ENCODE data around the gene OR8S1.
"Not testable (repeated sequence)": the region's sequence is repeated elsewhere in the genome, so short reads cannot be mapped to it uniquely, and the experiment has no call there.

OR8S1 gene

DNA sequence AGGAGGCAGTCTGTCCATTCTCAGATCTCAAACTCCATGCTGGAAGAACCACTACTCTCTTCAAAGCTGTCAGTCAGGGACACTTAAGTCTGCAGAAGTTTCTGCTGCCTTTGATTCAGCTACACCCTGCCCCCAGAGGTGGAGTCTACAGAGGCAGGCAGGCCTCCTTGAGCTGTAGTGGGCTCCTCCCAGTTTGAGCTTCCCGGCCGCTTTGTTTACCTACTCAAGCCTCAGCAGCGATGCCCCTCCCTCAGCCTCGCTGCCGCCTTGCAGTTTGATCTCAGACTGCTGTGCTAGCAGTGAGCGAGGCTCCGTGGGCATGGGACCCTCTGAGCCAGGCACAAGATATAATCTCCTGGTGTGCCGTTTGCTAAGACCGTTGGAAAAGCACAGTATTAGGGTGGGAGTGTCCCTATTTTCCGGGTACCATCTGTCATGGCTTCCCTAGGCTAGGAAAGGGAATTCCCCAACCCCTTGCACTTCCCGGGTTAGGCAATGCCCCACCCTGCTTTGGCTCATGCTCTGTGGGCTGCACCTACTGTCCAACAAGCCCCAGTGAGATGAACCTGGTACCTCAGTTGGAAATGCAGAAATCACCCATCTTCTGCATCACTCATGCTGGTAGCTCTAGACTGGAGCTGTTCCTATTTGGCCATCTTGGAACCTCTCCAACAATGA lies 28.4 kb downstream of the OR8S1 start:
- DNase-seq (ENCODE audit: low read depth in 2 of 2, low spot score in 1 of 2) = not testable (repeated sequence)

DNA sequence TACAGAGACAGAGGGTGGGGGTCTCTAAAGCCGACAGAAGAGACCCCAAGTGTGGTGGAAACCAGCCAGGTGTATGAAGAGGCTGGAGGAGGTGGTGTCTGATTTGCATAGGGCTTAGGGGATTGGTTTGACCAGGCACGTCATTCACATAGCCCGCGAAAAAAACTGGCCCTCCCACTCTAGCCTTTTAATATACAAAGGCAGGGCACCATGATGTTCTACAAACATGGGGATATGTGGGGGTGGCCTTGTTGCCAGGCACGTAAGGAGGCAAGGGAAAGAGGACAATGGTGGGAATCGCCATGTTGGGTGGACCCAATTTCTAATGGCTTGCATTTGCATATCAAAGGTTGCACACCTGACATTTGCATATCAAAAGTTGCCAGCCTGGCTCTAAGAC lies 31.2 kb downstream of the OR8S1 start:
- DNase-seq (ENCODE audit: low read depth in 2 of 2, low spot score in 1 of 2) = no peak

DNA sequence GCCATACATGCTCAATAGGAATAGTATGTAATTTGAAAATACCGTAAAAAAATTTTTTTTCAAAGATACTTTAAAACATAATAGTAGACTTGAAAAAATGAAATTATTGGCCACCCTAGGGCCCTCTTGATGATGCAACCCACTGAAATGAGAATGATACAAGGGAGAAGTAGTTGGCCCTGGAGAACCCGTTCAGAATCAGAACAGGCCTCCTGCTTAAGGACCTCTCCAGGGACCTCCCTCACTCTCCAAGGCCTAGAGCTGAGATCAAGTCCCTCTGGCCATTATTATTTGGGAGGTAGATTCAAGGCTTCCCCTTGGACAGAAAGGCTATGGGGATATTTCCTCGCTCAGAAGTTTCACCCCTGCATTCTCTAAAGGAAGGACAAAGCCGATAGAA lies 32.5 kb downstream of the OR8S1 start:
- DNase-seq (ENCODE audit: low read depth in 2 of 2, low spot score in 1 of 2) = no peak

DNA sequence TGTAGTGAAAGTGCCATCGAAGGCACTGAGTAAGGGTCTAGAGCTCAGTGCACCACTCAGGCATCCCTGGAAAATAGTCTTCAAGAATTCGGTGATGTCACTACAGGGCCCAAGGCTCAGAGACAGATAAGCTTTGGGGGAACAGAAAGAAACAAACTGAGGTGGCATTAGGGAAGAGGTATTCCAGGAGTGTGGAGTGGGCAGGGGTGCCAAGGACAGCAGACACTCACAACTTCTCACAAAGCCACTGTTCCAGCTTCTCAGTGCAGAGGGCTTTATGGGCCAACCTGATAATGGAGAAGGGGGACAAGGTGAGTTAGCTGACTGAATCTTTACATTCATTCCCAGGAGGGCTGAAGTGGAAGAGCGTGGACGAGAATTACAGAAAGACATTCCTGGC lies 42.3 kb downstream of the OR8S1 start:
- no peak for DNase-seq (ENCODE audit: low read depth in 2 of 2, low spot score in 1 of 2)

DNA sequence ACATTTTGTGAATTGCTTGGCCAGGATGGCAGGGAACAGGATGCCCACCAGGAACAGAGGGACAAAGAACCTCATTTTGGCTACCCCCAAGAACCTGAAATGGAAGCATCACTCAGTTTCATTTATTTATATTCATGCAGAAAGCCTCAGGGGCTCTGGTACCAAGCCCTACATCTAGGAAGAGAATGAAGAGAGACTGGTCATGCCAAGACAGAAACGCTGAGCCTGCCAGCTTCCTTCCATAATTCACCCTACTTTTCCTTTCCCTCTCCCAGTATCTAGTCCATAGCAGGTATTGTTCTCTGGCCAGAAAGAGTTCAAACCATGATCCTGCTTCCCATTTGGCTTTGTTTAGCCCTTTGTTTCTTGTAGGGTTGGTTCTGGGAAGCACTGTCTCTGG lies 44.5 kb downstream of the OR8S1 start, which contains the start of gene LALBA:
LALBA (minus strand) TSS at position 101 of the 400 bp plus-strand sequence; CDS start at position 75, 26 bp downstream.
- no peak for DNase-seq (ENCODE audit: low read depth in 2 of 2, low spot score in 1 of 2)

DNA sequence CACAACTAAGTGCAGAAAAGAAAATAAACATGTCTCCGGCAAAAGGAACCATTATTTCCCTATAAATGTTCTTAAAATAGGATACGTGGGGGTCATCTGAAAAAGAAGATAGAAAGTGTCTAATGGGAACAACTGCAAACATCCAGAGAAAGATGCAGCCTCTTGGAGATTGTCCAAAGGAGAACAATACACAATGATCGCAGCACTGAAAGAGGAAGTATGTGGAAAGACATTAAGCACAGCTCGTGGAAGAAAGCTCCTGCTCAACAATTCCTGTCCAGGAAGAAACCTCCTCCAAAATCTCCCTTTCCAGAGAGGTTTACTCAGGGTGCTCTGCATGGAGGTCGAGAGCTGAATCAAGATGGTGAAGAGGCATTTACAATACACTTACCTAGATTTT lies 46.9 kb downstream of the OR8S1 start:
- DNase-seq (ENCODE audit: low read depth in 2 of 2, low spot score in 1 of 2) = no peak

All from stimulated activated CD8-positive, alpha-beta memory T cell treated with anti-CD3 and anti-CD28 coated beads, Interleukin-4, amount 100 ng/mL, for 1 hour (primary cell).